Endothelial cell (in vitro differentiated cells): ENCODE measurements around the gene TBX10. TPM values are rescaled to one million over a fixed set of nuclear protein-coding genes. Genes with fewer than 3 reads are reported as not detected.
"Not testable (repeated sequence)": the region's sequence is repeated elsewhere in the genome, so short reads cannot be mapped to it uniquely, and the experiment has no call there.

Experiments used
- DNase-seq: peaks from one replicate; pipeline ENCODE4 v3.0.0; 2021; ENCODE audit warnings: low spot score
- H3K27ac Mint-ChIP-seq: one replicate; pipeline ENCODE4 v1.8.0; 2021; ENCODE audit warnings: mixed read lengths, inconsistent platforms; ENCODE audit not compliant: unreplicated experiment
- H3K27me3 Mint-ChIP-seq: one replicate; pipeline ENCODE4 v1.8.0; 2021; ENCODE audit warnings: mild to moderate bottlenecking, moderate library complexity, mixed read lengths, inconsistent platforms; ENCODE audit not compliant: unreplicated experiment
- H3K36me3 Mint-ChIP-seq: one replicate; pipeline ENCODE4 v1.8.0; 2021; ENCODE audit warnings: mild to moderate bottlenecking, low read depth, mixed read lengths, inconsistent platforms; ENCODE audit not compliant: unreplicated experiment
- H3K4me1 Mint-ChIP-seq: one replicate; pipeline ENCODE4 v1.8.0; 2021; ENCODE audit warnings: mild to moderate bottlenecking, mixed read lengths, inconsistent platforms; ENCODE audit not compliant: unreplicated experiment
- H3K4me3 Mint-ChIP-seq: one replicate; pipeline ENCODE4 v1.8.0; 2021; ENCODE audit warnings: mild to moderate bottlenecking, mixed read lengths, inconsistent platforms; ENCODE audit not compliant: unreplicated experiment
- H3K9me3 Mint-ChIP-seq: one replicate; pipeline ENCODE4 v1.8.0; 2021; ENCODE audit warnings: mixed read lengths, inconsistent platforms; ENCODE audit not compliant: unreplicated experiment
- CTCF ChIP-seq: fragments of 200-600 bp; sonication (generic); IDR thresholded peaks from one replicate; pipeline ENCODE4 v1.5.0; 2021; ENCODE audit warnings: antibody characterized with exemption; ENCODE audit not compliant: unreplicated experiment
- total RNA-seq: library from RNA; stranded (reverse); fragmentation: NEBNext Ultra II Directional; extraction: Animal tissue kit (Norgen Biotek cat#: 25700); gene quantifications from one replicate; pipeline ENCODE4 v1.2.1, GENCODE V29; 2021; ENCODE audit not compliant: unreplicated experiment

TBX10 gene
- total RNA-seq, 1 donor from 2014 or later = not detected

- peaks cover 21% of the 10 kb centered on the region for H3K4me1 Mint-ChIP-seq
- H3K27ac Mint-ChIP-seq = peak overlapping the region; percentile 6
- TF ChIP-seq CTCF = no peak
Observed at GRCh38 chr11:67605231-67606011, 34.1 kb downstream of the TBX10 start.

GRCh38 chr11:67604815-67605214, 34.7 kb downstream of the TBX10 start:
- peaks cover 12% of the 10 kb centered on the region for H3K27me3 Mint-ChIP-seq
- TF ChIP-seq CTCF = no peak
- H3K4me3 Mint-ChIP-seq = peak overlapping the region; percentile 34

More at GRCh38 chr11:67605231-67606011, 34.1 kb downstream of the TBX10 start:
- Mint-ChIP-seq H3K9me3 (no peaks in the 10 kb centered on the region), H3K27me3 (peaks cover 12% of the 10 kb centered on the region), H3K36me3 (peaks cover 18% of the 10 kb centered on the region), H3K4me3 (peak overlapping the region; percentile 80)
- DNase-seq = no peak

DNA sequence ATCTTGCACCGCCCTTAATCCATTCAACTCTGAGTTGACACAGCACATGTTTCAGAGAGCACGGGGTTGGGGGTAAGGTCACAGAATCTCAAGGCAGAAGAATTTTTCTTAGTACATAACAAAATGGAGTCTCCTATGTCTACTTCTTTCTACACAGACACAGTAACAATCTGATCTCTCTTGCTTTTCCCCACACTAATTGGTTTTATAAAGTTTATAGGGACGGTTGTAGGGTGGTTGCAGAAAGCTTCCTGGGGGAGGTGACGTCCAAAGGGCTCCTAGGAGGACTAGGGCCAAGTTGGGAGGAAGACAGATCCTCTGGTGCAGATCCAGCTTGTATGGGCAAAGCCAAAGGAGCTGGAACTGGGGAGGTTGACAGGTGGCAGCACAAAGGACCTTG, 35.4 kb downstream of the TBX10 start:
- not testable (repeated sequence) for DNase-seq, H3K27ac Mint-ChIP-seq, H3K9me3 Mint-ChIP-seq
- peaks cover 21% of the 10 kb centered on the region for H3K4me1 Mint-ChIP-seq
- peak overlapping the region; percentile 34 for H3K4me3 Mint-ChIP-seq
- H3K36me3 Mint-ChIP-seq = peaks cover 13% of the 10 kb centered on the region
- peaks cover 12% of the 10 kb centered on the region for H3K27me3 Mint-ChIP-seq

More at GRCh38 chr11:67604815-67605214, 34.7 kb downstream of the TBX10 start:
- H3K4me1 Mint-ChIP-seq = peaks cover 21% of the 10 kb centered on the region
- no peak overlapping the region for H3K27ac Mint-ChIP-seq
- no peaks in the 10 kb centered on the region for H3K9me3 Mint-ChIP-seq
- no peak for DNase-seq
- H3K36me3 Mint-ChIP-seq = peaks cover 18% of the 10 kb centered on the region

- Mint-ChIP-seq H3K36me3 (peaks cover 4% of the 10 kb centered on the region), H3K4me3 (no peak overlapping the region), H3K9me3 (no peaks in the 10 kb centered on the region), H3K27ac (no peak overlapping the region), H3K4me1 (peaks cover 16% of the 10 kb centered on the region), H3K27me3 (peaks cover 5% of the 10 kb centered on the region)
- no peak for TF ChIP-seq CTCF
- no peak for DNase-seq
Observed at GRCh38 chr11:67601098-67601497, 38.5 kb downstream of the TBX10 start.

GRCh38 chr11:67600324-67601029, 39.1 kb downstream of the TBX10 start:
- no peak for DNase-seq
- no peak for TF ChIP-seq CTCF
- H3K36me3 Mint-ChIP-seq = peaks cover under 1% of the 10 kb centered on the region
- H3K27me3 Mint-ChIP-seq = peaks cover 3% of the 10 kb centered on the region
- H3K4me1 Mint-ChIP-seq = peaks cover 10% of the 10 kb centered on the region
- no peak overlapping the region for H3K27ac Mint-ChIP-seq
- H3K9me3 Mint-ChIP-seq = no peaks in the 10 kb centered on the region
- H3K4me3 Mint-ChIP-seq = no peak overlapping the region
